Measurements from ENCODE around the gene DSTYK. TPM values are rescaled to one million over a fixed set of nuclear protein-coding genes. Genes with fewer than 3 reads are reported as not detected.
A peak's percentile ranks its signal among the peaks of the same experiment; 100 is the strongest.

Gene DSTYK
- total RNA-seq, 3 donors from 2014 or later: 13.8 to 15.9 (median 15.0) TPM

DNA sequence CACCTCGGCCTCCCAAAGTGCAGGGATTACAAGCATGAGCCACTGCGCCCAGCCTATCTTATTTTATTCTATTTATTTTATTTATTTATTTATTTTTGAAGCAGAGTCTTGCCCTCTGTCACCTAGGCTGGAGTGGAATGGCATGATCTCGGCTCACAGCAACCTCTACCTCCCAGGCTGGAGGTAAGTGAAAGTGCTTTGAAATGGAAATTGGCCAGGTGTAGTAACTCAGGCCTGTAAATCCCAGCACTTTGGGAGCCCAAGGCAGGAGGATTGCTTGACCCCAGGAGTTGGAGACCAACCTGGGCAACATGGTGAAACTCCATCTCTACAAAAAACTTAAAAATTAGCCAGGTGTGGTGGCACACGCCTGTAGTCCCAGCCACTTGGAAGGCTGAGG is 5.1 kb upstream of the DSTYK start:
- Mint-ChIP-seq H3K4me3 (no peak overlapping the region), H3K9me3 (no peaks in the 10 kb centered on the region)
- DNase-seq: no peak

GRCh38 chr1:205214756-205215155 is 3.3 kb upstream of the DSTYK start:
- Mint-ChIP-seq H3K9me3 (no peaks in the 10 kb centered on the region), H3K4me1 (ENCODE audit: low read depth) (peaks cover 29% of the 10 kb centered on the region), H3K36me3 (ENCODE audit: insufficient read depth) (no peaks in the 10 kb centered on the region), H3K27me3 (ENCODE audit: low read depth) (peaks cover 5% of the 10 kb centered on the region), H3K4me3 (no peak overlapping the region)
- no peak for ATAC-seq
- no peak for DNase-seq

More for the DNA sequence above, 5.1 kb upstream of the DSTYK start:
- Mint-ChIP-seq H3K4me1 (ENCODE audit: low read depth) (peaks cover 19% of the 10 kb centered on the region), H3K36me3 (ENCODE audit: insufficient read depth) (no peaks in the 10 kb centered on the region), H3K27me3 (ENCODE audit: low read depth) (peaks cover 5% of the 10 kb centered on the region)
- ATAC-seq: no peak

DNA sequence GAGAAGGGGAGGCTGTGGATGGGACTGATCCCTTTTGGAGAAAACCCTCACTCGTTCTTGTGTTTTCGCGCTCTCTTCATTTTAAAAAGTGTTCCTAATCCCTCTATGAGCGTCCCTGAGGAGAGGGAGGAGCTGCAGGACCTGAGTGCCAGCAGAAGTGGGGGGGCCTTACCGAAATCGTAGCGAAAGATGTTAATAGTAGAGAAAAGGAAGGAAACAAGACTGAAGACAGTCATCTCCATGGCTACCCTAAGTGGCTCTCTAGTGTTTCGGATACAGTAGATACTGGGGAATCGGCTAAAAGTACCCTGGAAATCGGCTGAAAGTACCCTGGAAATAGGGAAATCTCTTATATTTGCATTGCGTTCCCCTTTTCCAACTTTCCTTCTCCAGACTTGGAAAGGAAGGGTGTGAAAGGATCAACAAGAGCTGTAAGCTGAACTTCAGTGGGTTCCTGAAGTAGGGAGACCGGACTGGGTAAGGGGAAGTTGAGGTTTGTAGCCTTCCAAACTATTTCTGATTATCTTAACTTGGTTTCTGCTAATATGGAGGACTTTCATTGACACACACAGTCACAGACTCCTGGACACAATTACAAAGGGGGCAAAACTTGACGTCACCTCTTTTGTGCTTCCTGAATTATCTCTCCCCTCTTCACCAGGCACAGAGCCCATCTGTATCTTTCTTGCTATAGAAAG is 486 bp upstream of the DSTYK start:
- H3K4me1 Mint-ChIP-seq (ENCODE audit: low read depth): peaks cover 42% of the 10 kb centered on the region

DNA sequence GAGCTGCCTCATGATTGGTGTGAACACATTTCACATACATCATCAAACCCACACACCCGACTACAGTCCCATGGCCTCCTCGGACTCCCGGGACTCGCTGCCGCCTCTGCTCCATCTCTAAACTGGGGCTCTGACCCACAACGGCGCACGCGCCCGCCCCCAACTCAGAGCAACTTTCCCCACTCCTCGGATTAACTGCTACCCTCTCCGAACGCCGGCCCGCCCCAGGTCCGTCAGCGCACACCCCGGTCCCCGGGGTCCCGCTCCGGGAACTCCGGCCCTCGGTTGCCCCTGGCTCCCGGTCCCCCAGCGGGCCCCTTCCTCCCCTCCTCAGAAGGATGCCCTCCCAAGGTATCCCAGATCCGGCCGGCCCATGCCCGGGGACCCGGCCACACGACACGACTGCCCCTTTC is 740 bp downstream of the DSTYK start:
- H3K36me3 Mint-ChIP-seq (ENCODE audit: insufficient read depth): no peaks in the 10 kb centered on the region
- ATAC-seq (peak; percentile 10 to 12), DNase-seq (no peak)
- peak overlapping the region; percentile 97 for H3K4me3 Mint-ChIP-seq
- peaks cover 44% of the 10 kb centered on the region for H3K4me1 Mint-ChIP-seq (ENCODE audit: low read depth)
- no peaks in the 10 kb centered on the region for H3K9me3 Mint-ChIP-seq
- no peaks in the 10 kb centered on the region for H3K27me3 Mint-ChIP-seq (ENCODE audit: low read depth)

More for the DNA sequence above, 486 bp upstream of the DSTYK start:
- Mint-ChIP-seq H3K27me3 (ENCODE audit: low read depth) (peaks cover under 1% of the 10 kb centered on the region), H3K4me3 (peak overlapping the region; percentile 97), H3K9me3 (no peaks in the 10 kb centered on the region), H3K36me3 (ENCODE audit: insufficient read depth) (no peaks in the 10 kb centered on the region)
- no peak for DNase-seq
- peak; percentile 33 to 49 for ATAC-seq

DNA sequence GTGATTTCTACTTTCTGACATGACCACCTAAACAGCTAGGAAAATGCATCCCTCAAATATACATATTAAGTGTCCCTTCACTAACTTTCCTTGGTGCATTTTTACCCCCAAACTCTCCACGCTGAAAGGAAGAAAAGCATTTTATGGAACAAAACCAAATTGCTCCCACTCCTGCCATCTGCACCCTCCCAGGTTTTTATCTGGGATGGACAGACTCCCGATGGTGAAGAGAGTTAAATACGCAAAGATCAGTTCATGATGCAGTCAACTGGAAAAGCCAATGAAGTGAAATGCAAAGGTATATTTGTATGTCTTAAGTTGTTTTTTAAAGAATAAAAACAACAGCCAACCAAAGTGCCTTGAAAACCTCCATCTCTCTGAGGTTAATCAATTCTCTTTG is 2.7 kb downstream of the DSTYK start:
- Mint-ChIP-seq H3K9me3 (no peaks in the 10 kb centered on the region), H3K36me3 (ENCODE audit: insufficient read depth) (no peaks in the 10 kb centered on the region), H3K4me3 (peak overlapping the region; percentile 47), H3K4me1 (ENCODE audit: low read depth) (peaks cover 54% of the 10 kb centered on the region), H3K27me3 (ENCODE audit: low read depth) (no peaks in the 10 kb centered on the region)
- ATAC-seq (no peak), DNase-seq (no peak)

- Mint-ChIP-seq H3K4me3 (no peak overlapping the region), H3K4me1 (ENCODE audit: low read depth) (peaks cover 62% of the 10 kb centered on the region)
- ATAC-seq: no peak
These were observed 6.4 kb downstream of the DSTYK start for GRCh38 chr1:205205055-205205454.

GRCh38 chr1:205204552-205204951 is 7.0 kb downstream of the DSTYK start:
- Mint-ChIP-seq H3K4me3 (peak overlapping the region; percentile 8), H3K36me3 (ENCODE audit: insufficient read depth) (no peaks in the 10 kb centered on the region), H3K9me3 (no peaks in the 10 kb centered on the region), H3K27me3 (ENCODE audit: low read depth) (no peaks in the 10 kb centered on the region), H3K4me1 (ENCODE audit: low read depth) (peaks cover 63% of the 10 kb centered on the region)
- no peak for ATAC-seq
- no peak for DNase-seq

More at GRCh38 chr1:205205055-205205454, 6.4 kb downstream of the DSTYK start:
- DNase-seq: no peak
- H3K9me3 Mint-ChIP-seq: no peaks in the 10 kb centered on the region
- no peaks in the 10 kb centered on the region for H3K27me3 Mint-ChIP-seq (ENCODE audit: low read depth)
- H3K36me3 Mint-ChIP-seq (ENCODE audit: insufficient read depth): no peaks in the 10 kb centered on the region

GRCh38 chr1:205199931-205200299 is 11.6 kb downstream of the DSTYK start:
- Mint-ChIP-seq H3K27me3 (ENCODE audit: low read depth) (no peaks in the 10 kb centered on the region), H3K36me3 (ENCODE audit: insufficient read depth) (peaks cover 15% of the 10 kb centered on the region)

DNA sequence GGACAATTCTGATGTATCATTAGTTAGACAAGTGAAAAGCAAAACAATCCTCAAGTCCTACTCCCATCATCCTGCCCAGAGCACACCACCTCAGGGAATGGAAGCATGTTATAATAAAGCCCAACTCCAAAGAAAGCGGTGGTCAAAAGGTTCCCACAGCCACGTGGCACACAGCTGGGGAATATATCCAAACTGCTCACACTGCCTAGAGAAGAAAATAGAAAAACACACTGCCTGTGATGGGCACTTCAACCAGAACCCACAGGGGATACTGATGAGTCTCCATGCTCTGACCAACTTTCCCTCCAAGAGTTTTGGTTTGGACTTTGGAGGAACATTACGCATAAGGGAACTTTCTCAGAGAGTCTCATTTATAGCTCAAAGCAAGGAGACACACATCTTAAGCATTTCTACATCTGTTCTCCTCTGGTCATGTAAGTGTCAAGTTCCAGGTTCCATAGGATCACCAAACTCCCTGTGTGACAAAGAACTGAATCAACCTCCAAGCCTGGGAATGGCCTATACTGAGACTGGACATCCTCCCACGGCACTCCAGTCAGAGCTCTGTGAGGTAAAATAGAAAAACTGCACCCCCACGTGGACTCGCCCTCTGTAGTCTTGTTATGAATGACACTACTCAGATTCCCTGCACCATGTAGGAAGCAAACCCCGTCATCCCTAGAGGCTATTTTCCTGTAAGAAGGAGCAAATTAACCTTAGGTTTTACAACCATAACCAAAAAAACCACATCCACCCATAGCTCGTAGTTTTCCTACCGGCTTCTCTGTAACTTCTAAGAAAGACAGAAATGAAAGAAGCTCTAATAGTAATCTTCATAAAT is 12.2 kb downstream of the DSTYK start:
- peak overlapping the region; percentile 65 for H3K4me3 Mint-ChIP-seq
- peaks cover 57% of the 10 kb centered on the region for H3K4me1 Mint-ChIP-seq (ENCODE audit: low read depth)
- H3K27me3 Mint-ChIP-seq (ENCODE audit: low read depth): no peaks in the 10 kb centered on the region
- peak; percentile 74 to 81 for ATAC-seq
- H3K9me3 Mint-ChIP-seq: no peaks in the 10 kb centered on the region
- peaks cover 15% of the 10 kb centered on the region for H3K36me3 Mint-ChIP-seq (ENCODE audit: insufficient read depth)
- DNase-seq: no peak

More at GRCh38 chr1:205199931-205200299, 11.6 kb downstream of the DSTYK start:
- peaks cover 63% of the 10 kb centered on the region for H3K4me1 Mint-ChIP-seq (ENCODE audit: low read depth)
- ATAC-seq (no peak), DNase-seq (no peak)
- peak overlapping the region; percentile 65 for H3K4me3 Mint-ChIP-seq
- no peaks in the 10 kb centered on the region for H3K9me3 Mint-ChIP-seq

GRCh38 chr1:205192287-205192686 is 19.2 kb downstream of the DSTYK start:
- no peaks in the 10 kb centered on the region for H3K27me3 Mint-ChIP-seq (ENCODE audit: low read depth)
- peaks cover 43% of the 10 kb centered on the region for H3K4me1 Mint-ChIP-seq (ENCODE audit: low read depth)
- no peak for DNase-seq
- ATAC-seq: no peak
- H3K9me3 Mint-ChIP-seq: no peaks in the 10 kb centered on the region
- no peak overlapping the region for H3K4me3 Mint-ChIP-seq
- H3K36me3 Mint-ChIP-seq (ENCODE audit: insufficient read depth): peaks cover 19% of the 10 kb centered on the region

DNA sequence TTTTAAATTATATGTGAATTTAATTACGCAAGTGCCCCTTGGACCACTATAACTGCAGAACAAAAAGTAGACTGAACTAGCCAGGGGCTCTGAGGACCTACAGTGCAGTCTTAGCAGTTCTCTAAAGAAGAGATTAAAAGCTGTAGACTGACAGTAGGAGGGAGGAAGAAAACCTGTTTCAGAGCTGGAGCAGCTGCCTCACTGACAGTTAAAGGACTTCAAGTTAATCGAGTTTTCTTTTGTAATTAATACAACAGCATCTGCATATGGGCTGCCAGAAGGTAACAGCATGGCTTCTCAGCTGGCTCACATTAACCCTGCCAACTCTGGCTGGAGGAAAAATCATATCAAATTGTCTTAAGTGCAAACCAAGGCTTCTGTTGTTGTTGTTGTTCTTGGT is 19.9 kb downstream of the DSTYK start:
- no peaks in the 10 kb centered on the region for H3K27me3 Mint-ChIP-seq (ENCODE audit: low read depth)
- H3K36me3 Mint-ChIP-seq (ENCODE audit: insufficient read depth): peaks cover 21% of the 10 kb centered on the region
- DNase-seq (no peak), ATAC-seq (no peak)
- no peaks in the 10 kb centered on the region for H3K9me3 Mint-ChIP-seq
- H3K4me1 Mint-ChIP-seq (ENCODE audit: low read depth): peaks cover 45% of the 10 kb centered on the region
- no peak overlapping the region for H3K4me3 Mint-ChIP-seq

DNA sequence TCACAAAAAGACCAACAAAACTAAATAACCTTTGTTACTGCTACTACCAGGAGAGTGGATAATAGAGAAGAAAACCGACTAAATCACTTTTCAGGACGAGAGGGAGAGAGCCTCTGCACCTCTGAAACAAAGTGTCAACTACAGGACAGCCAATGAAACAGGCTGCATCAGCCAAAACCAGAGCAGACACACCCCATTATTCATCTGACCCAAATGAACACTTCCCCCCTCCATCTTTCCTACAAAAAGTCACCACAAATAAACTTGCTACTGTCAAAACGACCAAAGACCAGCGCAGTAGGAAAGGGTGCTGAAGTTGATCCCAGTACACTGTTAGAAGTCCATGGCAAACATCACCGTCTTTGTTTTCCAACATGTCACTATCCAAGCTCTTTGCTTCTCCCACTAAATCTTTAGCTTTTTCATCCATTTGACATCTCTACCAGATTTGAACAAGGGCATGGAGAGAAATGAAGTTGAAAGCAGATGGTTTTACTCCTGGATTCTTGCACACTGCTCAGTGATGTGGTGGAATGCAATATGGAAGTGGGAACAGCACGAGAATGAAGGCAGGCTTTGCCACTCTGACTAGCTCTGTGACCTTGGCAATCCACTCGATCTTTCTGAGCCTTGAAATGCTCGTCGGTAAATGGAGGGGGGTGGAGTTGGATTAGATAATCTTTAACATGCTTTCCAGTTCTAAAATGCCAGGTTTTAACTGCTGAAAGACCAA is 20.5 kb downstream of the DSTYK start:
- Mint-ChIP-seq H3K27me3 (ENCODE audit: low read depth) (no peaks in the 10 kb centered on the region), H3K9me3 (no peaks in the 10 kb centered on the region), H3K4me3 (no peak overlapping the region), H3K36me3 (ENCODE audit: insufficient read depth) (peaks cover 21% of the 10 kb centered on the region), H3K4me1 (ENCODE audit: low read depth) (peaks cover 50% of the 10 kb centered on the region)
- ATAC-seq (no peak), DNase-seq (no peak)

DNA sequence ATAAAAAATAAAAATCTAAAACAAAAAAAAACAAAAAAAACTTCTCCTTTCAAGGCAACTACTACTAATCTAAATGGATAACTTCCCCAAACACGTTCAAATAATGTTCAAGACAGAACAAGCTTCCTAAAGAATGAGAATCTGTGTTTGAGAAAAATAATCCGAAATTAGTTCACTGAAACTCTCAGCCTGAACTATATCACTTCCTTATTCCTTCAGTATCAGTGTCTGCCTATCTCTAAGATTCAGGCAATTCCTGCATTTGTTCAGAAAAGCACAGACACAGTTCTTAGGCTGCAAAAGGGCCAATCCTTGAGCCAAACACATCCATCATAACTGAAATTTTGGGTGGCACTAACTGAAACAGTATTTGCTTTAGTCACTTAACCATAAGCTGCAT is 22.4 kb downstream of the DSTYK start:
- no peak for DNase-seq
- Mint-ChIP-seq H3K4me1 (ENCODE audit: low read depth) (peaks cover 60% of the 10 kb centered on the region), H3K9me3 (no peaks in the 10 kb centered on the region), H3K36me3 (ENCODE audit: insufficient read depth) (peaks cover 14% of the 10 kb centered on the region), H3K4me3 (no peak overlapping the region), H3K27me3 (ENCODE audit: low read depth) (no peaks in the 10 kb centered on the region)
- ATAC-seq: no peak

DNA sequence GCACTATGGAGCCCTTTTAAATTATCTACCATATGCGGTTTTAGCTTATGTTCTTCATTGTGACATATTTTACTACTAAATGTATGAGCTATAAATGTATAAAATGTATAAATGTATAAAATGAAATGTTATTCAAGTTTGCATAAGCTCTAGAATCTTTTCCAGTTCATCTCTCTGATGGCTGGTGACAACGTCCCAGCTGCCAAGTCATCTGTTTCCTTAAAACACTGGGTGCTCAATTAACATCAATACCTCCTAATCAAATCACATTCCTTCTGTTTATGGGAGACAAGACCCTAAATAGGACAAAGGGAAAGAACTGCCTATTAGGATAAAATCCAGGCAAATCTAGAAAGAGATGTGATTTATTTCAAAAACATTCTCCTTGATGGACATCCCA is 22.9 kb downstream of the DSTYK start:
- H3K4me3 Mint-ChIP-seq: no peak overlapping the region
- DNase-seq: no peak
- H3K4me1 Mint-ChIP-seq (ENCODE audit: low read depth): peaks cover 63% of the 10 kb centered on the region
- ATAC-seq: no peak
- no peaks in the 10 kb centered on the region for H3K27me3 Mint-ChIP-seq (ENCODE audit: low read depth)
- H3K36me3 Mint-ChIP-seq (ENCODE audit: insufficient read depth): peaks cover 12% of the 10 kb centered on the region
- H3K9me3 Mint-ChIP-seq: no peaks in the 10 kb centered on the region
